Activated CD8-positive, alpha-beta memory T cell treated with anti-CD3 and anti-CD28 coated beads, Interleukin-2, amount 50 U/mL, for 4 hours (primary cell): ENCODE measurements around the gene CLPSL2.

Experiments used
- DNase-seq: peaks from one replicate; pipeline ENCODE4 v3.0.0-alpha.2; 2020

CLPSL2 gene

DNA sequence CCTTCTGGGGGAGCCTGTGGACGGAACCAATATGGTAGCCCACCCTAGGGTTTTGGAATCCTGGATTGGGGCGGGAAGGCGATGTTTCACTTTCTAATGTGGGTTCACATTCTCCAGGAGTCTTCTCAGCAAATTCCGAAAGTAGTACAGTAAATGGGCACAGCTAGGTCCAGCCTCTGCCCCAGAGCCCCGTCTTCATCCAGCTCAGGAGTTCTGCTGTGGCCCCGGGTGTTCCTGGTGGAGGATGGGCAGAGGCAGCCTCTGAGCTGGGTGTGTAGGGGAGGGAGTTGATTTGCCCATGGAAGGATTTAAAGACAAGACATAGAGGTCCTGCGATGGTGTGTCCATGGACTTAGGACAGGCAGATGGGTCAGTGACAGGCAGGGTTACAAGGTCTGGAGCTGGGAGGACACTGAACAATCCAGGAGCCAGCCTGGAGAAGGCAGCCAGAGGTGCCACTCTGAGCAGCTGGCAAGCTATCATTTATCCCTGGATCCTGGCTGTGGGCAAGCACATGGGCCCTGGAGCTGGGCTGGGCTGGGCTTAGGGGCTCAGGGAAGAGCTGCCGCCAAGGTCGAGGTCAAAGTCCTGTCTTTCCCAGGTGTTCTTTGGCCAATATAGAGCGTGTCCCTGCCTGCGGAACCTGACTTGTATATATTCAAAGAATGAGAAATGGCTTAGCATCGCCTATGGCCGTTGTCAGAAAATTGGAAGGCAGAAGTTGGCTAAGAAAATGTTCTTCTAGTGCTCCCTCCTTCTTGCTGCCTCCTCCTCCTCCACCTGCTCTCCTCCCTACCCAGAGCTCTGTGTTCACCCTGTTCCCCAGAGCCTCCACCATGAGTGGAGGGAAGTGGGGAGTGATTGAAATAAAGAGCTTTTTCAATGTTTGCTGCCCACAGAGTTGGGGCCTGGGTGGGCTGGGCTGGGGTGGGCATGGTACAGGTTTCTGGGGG, 11.1 kb downstream of the CLPSL2 start:
- no peak for DNase-seq

DNA sequence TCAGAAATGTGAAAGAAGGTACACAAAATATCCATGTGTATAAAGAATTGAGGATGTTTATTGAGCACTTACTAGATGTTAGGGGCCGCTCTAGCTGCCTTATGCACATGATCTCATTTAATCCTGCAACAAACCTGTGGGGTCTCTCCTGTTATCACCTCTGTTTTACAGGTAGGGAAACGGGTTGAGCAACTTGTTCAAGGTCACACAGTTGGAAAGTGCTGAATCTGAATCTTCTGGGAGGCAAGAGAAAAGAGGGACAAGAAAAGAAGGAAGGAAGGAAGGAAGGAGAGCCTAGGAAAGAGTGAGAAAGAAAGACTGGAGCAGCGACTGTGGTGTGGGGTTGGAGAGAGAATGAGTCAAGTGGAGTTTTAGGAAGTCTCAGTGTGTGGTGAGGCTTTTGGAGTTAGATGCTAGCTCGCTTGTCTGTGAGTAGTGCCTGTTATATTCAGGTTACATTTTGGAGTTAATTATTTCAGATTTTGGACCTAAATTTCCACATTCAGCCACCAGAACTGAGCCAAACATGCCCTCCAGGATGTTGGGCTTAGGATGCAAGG, 12.1 kb downstream of the CLPSL2 start:
- DNase-seq: no peak

DNA sequence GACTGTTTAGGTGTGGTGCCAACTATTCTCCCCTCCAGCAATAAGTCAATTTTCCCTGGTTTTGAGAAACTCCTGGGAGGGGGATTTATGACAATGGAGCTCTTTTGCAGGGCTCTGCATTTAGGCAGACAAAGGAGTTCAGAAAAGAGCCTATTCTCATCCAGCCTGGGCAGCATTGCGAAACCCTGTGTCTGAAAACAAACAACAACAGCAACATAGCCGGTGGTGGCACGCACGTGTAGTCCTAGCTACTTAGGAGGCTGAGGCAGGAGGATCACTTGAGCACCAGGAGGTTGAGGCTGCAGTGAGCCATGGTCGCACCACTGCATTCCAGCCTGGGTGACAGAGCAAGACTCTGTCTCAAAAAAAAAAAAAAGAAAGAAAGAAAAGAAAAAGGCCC, 14.3 kb downstream of the CLPSL2 start:
- DNase-seq: no peak

DNA sequence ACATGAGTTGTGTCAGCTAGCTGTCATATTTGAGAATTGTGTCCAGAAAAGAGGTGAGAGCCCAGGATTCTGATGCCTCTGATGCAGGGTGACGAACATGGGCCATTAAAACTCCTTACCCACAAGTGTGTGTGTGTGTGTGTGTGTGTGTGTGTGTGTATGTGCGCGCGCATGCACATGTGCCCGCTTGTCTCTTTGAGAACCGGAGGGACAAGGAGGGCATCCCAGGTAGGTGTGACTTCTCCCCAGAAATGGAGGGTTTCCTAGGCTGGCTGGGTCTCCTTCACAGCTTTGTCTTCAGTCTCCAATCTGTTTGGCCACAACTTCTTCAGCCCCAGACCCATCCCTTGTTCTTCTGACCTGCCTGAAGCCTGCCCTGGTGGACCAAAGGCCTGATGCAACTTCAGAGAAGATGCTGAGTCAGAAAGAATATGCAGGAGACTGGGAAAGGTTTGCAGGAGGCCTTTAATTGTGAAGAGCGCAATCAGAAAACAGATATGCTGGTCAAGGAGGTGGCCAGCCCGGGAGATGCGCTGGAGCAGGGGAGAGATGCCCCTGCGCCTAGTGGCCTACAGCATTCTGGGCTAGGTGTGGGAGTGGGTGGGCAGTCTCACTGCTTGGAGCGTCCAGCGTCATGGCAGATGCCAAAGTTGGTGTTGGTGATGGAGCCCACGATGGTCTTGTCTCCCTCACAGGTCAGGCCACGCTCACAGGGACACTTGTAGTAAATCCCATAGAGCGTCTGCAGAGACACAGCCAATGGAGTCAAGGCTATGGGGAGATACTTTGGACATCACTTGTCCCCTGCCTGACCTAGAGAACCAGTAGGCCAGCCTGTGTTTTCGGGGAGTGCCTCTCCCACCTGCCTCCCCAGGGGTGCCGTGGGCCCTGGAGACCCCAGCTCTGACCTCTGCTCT, 18.4 kb downstream of the CLPSL2 start:
- no peak for DNase-seq

DNA sequence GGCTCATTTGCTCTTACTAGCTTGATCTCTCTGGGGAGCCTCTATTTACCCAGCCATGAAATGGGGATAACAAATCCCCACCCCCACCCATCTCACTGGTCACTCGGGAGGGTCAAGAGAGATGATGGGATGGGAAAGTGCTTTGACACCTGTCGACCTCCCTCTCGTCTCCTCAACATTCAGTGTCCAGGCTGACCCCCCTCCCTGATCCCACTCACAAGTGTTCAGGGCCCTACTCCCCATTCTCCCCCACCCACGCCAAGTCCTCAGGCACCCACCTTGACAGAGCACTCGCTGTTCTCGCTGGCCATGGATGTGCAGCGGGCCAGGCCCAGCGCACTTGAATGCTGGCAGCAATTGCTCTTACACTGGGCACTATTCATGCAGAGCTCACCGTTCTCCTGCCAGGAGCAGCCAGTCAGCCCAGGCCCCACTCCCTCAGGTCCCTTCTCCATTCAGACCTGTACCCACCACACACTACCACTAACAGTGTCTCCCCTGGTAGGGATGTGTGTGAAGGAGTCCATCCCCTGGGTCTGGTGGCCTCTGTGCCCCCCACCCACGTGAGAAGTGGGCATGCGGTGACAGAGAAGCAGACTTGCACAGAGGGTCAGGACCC, 19.2 kb downstream of the CLPSL2 start:
- no peak for DNase-seq

DNA sequence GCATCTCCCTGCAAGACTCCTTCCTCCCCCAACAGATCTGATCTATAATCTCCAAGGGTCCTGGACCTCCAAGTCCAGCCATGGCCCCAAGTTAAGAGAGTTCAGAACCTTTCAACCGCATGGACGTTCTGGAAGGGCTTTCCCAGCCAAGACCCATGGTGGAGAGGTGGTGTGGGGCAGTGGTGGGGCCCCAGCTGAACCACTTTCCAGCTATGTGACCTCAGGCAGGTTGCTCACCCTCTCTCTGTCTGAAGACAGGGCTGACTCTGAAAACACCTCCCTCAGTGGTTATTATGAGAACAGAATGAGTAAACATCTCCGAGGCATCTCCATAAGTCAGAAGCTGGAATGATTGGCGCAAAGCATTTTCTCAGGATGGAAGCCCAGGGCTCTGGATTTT, 19.8 kb downstream of the CLPSL2 start:
- no peak for DNase-seq

DNA sequence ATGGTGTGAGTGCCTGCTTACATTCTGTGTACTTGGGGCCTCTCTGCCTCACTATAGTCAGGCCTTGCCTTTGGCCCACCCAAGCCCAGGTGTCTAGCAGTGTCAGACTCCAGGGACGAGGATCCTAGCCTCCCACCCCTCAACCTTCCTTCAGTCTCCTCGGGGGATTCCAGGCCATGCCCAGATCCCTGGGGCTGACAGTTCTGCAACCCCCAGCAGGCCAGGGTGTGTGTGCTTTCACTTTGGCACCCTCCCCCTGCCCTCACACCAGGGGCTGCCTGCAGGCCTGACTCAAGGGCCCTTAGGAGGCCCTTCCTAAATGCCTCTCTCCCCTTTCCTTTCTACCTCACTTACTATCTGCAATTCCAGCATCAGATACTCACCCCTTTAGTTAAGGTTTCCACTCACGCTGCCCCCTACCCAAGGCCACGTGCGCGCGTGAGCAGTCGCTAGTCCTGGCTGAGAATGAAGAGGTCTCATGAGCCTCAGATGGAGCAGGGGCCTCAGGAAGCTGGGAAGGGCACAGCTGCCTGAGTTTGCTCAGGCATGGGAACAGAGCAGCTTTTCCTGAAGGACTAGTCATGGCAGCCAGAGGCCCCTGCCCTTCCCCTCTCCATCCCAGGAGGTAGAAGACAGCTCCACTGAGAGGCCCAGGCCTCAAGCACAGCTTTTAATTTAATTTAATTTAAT, 21.6 kb downstream of the CLPSL2 start:
- DNase-seq: no peak

DNA sequence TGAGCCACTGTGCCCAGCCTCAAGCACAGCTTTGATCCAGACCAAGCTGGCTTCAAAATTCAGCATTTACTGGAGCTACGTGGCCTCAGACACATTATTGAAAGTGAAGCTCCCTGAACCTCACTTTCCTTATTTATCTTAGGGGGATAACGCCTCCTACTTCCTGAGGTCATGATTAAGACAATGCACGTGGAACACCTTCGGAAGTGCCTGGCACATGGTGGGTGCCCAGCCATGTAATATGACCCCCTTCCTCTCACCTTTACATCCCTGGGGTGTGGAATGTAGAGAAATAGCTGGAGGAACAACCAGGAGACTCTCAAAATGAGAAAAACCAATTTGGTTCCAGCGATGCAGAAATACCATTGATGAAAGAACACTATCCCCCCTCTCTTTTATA, 22.3 kb downstream of the CLPSL2 start:
- DNase-seq: no peak

DNA sequence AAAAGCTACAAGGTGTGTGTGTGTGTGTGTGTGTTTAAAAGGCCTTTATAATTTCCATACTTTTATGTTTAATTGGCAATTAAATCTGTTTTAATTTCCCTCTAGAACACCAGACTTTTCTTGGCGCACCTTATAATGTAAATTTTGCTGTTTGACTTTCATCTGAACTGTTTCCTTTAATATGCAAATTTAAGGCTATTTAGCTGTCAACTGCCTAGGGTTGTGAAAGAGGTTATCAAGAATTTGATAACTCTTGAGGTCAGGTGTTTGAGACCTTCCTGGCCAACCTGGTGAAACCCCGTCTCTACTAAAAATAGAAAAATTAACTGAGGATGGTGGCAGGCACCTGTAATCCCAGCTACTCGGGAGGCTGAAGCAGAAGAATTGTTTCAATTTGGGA, 24.8 kb downstream of the CLPSL2 start:
- no peak for DNase-seq

DNA sequence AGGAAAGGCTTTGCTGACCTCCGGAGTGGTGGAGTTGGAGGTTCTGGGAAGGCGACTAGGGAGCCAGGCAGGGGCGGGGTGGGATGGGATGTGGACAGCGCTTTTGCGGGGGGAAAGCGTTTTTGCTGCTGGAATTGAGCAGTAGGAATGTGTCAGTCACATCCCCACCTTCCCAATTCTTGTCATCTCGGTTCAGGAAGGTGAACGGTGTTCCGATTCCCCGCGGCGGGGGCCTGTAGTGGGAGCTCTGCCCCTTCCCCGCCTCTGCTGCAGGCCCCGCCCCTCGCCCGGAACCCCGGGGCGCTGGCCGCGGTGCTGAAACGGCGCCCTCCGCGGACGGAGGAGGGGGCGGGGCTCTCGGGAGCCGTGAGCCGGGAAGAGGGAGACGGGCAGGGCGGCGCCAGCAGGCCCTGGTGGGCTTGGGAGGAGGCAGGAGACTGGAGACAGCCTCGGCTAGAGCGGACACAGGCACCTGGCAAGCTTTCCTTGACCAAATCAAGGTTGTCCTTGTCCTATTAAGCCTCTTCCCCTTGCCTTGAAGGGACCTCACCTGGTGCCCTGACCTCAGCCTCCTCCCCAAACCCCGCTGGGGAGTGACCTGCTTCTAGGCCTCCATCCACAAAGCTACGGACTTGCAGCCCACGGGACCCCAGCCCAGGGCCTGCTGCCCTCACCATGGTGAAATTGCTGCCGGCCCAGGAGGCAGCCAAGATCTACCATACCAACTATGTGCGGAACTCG, 28.8 kb downstream of the CLPSL2 start, which contains the start of gene LHFPL5:
LHFPL5 (plus strand) TSS at position 357 of the 741 bp plus-strand sequence; CDS start at position 676, 319 bp downstream.
- peak; percentile 35 for DNase-seq

DNA sequence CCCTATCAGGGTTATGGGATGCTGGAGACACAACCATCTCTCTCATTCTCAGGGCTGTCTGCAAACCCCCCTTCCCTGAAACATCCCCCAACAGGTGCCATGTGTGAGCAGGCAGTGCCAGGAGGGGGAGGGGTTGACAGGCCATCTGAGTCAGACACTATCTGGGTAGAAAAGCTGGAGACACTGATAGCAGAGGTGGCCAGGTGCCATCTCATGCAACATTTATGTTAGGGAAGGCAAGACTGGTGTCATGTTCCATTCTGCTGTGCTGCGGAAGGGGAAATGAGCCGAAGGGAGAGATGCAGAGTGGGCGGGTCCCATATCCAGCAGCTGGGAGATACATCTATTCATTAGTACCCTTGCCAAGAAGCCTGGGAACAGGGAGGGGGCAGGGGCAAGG, 32.3 kb downstream of the CLPSL2 start:
- DNase-seq: no peak

DNA sequence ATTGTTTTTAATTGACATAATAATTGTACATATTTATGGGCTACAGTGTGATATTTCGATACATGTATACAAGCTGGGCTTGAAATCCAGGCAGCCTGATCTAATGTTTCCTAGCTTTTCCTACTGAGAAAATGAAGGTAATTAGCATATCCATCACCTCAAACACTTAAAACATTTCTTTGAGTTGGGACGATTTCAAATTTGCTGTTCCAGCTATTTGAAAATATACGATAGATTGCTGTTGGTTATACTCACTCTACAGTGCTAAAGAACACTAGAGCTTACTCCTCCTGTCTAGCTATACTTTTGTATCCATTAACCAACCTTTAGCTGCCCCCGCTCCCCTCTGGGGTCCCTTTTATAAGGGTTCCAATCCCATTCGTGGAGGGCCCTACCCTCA, 33.4 kb downstream of the CLPSL2 start:
- no peak for DNase-seq

DNA sequence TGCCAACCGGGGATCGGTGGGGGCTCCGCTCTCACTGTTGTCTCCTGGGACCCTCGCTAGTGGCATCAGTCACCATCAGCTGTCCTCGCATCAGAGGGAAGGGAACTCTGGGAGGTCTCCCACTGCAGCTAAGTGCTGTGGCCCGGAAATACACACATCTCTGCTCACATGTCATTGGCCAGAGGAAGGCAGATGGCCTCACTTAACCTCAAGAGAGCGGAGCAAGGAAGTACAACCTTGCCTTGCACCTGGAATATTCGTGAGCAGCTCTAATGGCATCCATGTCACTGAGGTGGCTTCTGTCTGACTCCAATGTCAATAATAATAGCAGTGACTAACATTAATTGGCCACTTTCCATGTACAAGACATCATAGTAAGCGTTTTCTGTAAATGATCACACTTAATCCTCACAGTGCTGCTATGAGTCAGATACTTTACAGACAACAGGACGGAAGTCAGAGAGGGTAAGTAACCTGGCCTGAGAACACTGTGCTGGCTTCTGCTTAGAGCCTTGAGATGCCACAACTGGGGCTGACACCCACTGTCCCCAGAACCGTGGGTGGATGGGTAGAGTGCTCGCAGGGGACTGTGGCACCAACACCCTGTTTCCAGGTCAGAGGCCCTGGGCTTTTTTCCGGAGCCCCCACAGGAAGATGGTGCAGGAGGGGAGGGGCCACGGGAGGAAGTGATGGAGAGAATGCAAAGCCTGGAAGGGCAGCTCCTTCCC, 34.7 kb downstream of the CLPSL2 start:
- no peak for DNase-seq

DNA sequence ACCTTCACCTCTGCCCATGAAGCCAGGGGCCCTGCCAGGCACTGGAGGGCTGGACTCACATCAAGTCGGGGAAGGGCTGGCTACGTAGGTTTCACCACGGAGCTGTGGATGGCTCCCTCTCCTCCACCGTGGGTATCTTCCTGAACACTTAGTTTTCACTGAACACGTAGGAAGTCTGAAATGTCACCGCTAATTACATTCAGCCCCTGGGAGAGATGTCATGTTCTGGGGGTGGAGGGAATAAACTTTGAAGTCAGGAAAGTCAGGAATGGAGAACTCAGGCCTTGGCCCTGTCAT, 35.2 kb downstream of the CLPSL2 start:
- no peak for DNase-seq

DNA sequence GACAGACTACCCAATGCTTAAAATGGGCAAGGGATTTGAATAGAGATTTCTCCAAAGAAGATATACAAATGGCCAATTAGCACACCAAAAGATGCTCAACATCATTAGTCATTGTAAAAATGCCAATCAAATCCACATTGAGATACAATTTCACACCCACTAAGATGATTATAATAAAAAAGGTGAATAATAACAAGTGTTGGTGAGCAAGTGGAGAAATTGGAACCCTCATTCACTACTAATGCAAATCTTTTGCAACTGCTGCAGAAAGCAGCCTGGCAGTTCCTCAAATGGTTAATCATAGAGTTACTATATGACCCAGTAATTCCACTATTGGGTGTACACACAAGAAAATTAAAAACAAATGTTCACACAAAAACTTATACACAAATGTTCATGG, 41.1 kb downstream of the CLPSL2 start:
- DNase-seq: no peak

DNA sequence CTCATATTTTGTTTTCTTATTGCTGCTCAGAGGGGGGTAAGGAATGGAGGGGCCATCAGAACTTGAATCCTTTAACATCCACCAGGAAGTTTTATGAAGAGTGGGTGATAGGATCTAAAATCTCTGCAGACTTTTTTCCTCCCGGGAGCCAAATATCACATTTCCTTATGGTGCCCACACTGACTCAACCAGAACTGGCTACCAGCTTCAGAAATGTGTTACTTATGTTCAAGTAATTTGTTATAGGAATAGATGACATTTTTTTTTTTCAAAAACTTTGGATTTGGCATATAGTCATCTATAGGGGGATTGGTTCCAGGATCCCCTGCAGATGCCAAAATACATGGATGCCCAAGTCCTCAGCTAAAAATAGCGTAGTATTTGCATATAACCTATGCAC, 47.2 kb downstream of the CLPSL2 start:
- DNase-seq: no peak

DNA sequence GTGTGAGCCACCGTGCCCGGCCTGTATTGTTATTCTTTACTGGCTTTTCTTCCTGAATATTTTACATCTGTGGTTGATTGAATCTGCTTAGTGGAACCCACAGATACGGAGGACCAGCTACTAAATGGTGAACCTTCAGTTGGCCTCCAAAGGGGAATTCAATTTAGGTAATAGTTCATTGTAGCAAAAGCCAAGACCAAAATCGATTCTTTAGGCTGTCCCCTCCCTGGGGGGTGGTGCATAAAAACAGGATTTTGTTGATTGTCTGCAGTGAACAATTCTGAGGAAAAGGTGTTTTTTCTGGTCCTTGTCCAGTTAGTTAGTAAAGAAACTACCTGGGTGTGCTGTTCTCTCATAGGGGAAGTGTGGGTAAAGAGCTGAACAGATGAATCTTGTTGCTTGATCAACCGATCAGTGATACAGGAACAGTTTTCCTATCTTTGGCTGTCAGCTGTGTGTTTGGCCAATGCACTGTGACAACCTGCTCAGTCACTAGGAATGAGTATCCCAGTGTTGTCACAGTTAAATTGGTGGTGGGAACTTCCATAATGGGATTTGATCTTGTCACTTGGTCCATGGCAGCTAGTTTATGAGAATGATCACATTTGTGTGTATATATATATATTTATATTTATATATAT, 48.3 kb downstream of the CLPSL2 start:
- DNase-seq: no peak
